Astrocyte (in vitro differentiated cells and primary cell): Measurements from ENCODE around the gene DAB2. TPM values are rescaled to one million over a fixed set of nuclear protein-coding genes. Genes with fewer than 3 reads are reported as not detected.
"Not testable (repeated sequence)": the region's sequence is repeated elsewhere in the genome, so short reads cannot be mapped to it uniquely, and the experiment has no call there.

Experiments used
- DNase-seq: peaks from one replicate; pipeline ENCODE4 v3.0.0-alpha.2; 2010; ENCODE audit warnings: low read depth
- FAIRE-seq: peaks from 2 replicates; lab custom pipeline; 2011; peaks lifted over from hg19 to GRCh38; lab: Jason Lieb, UNC
- H2AFZ ChIP-seq: 2 replicates; pipeline ENCODE4 v1.6.0; 2012; ENCODE audit warnings: low read depth, low read length, inconsistent platforms
- H3K27ac ChIP-seq: 2 replicates; pipeline ENCODE4 v1.5.1; 2011; ENCODE audit warnings: low read depth, low read length, inconsistent platforms
- H3K27me3 ChIP-seq: 2 replicates; pipeline ENCODE4 v1.6.0; 2011; ENCODE audit warnings: low read length, inconsistent platforms; ENCODE audit not compliant: insufficient read depth
- H3K36me3 ChIP-seq: 2 replicates; pipeline ENCODE4 v1.5.1; 2011; ENCODE audit warnings: low read length, inconsistent platforms; ENCODE audit not compliant: insufficient read depth
- H3K4me1 ChIP-seq: 2 replicates; pipeline ENCODE4 v1.5.1; 2011; ENCODE audit warnings: low read length, inconsistent platforms; ENCODE audit not compliant: insufficient read depth
- H3K4me2 ChIP-seq: 2 replicates; pipeline ENCODE4 v1.6.0; 2012; ENCODE audit warnings: low read length, inconsistent platforms
- H3K4me3 ChIP-seq: 2 replicates; pipeline ENCODE4 v1.5.1; 2011; ENCODE audit warnings: low read depth, mild to moderate bottlenecking, low read length, inconsistent platforms; ENCODE audit not compliant: insufficient read depth
- H3K79me2 ChIP-seq: 2 replicates; pipeline ENCODE4 v1.6.0; 2012; ENCODE audit warnings: mild to moderate bottlenecking, low read length, inconsistent platforms; ENCODE audit not compliant: insufficient read depth
- H3K9ac ChIP-seq: 2 replicates; pipeline ENCODE4 v1.6.0; 2012; ENCODE audit warnings: mild to moderate bottlenecking, low read length, inconsistent platforms
- H3K9me3 ChIP-seq: 2 replicates; pipeline ENCODE4 v1.5.1; 2012; ENCODE audit warnings: low read depth, mild to moderate bottlenecking, low read length, inconsistent platforms; ENCODE audit not compliant: insufficient read depth
- H4K20me1 ChIP-seq: 2 replicates; pipeline ENCODE4 v1.6.0; 2012; ENCODE audit warnings: low read length, inconsistent platforms; ENCODE audit not compliant: insufficient read depth
- H3K27ac Mint-ChIP-seq: one replicate; pipeline ENCODE4 v1.8.0; 2021; ENCODE audit warnings: mild to moderate bottlenecking, mixed read lengths; ENCODE audit not compliant: unreplicated experiment
- H3K27me3 Mint-ChIP-seq: one replicate; pipeline ENCODE4 v1.8.0; 2021; ENCODE audit warnings: low read depth, mixed read lengths; ENCODE audit not compliant: unreplicated experiment
- H3K36me3 Mint-ChIP-seq: one replicate; pipeline ENCODE4 v1.8.0; 2021; ENCODE audit warnings: low read depth, mixed read lengths; ENCODE audit not compliant: unreplicated experiment
- H3K4me1 Mint-ChIP-seq: one replicate; pipeline ENCODE4 v1.8.0; 2021; ENCODE audit warnings: low read depth, mixed read lengths; ENCODE audit not compliant: unreplicated experiment
- H3K4me3 Mint-ChIP-seq: one replicate; pipeline ENCODE4 v1.8.0; 2021; ENCODE audit warnings: mild to moderate bottlenecking, moderate library complexity, mixed read lengths; ENCODE audit not compliant: unreplicated experiment
- H3K9me3 Mint-ChIP-seq: one replicate; pipeline ENCODE4 v1.8.0; 2021; ENCODE audit warnings: mild to moderate bottlenecking, mixed read lengths; ENCODE audit not compliant: unreplicated experiment
- CTCF ChIP-seq: IDR thresholded peaks from 2 replicates; pipeline ENCODE4 v1.5.1; 2011; ENCODE audit warnings: low read depth, mild to moderate bottlenecking, inconsistent platforms, low read length, moderate library complexity; ENCODE audit not compliant: insufficient read depth
- EZH2 ChIP-seq: IDR thresholded peaks from 2 replicates; pipeline ENCODE4 v1.6.1; 2012; ENCODE audit warnings: mild to moderate bottlenecking, low read length, inconsistent platforms; ENCODE audit not compliant: insufficient read depth
- total RNA-seq: library from RNA; stranded (reverse); gene quantifications from 2 replicates; pipeline ENCODE4 v1.2.1, GENCODE V29; 2021

The DAB2 gene
- total RNA-seq, 1 donor from 2014 or later = 84.5 TPM

GRCh38 chr5:39340506-39340905 is 84.3 kb downstream of the DAB2 start:
- no peak for DNase-seq
- no peak for FAIRE-seq
- H3K4me1 Mint-ChIP-seq = no peaks in the 10 kb centered on the region

GRCh38 chr5:39337252-39337915 is 87.4 kb downstream of the DAB2 start:
- H2AFZ ChIP-seq = no peak overlapping the region
- H3K27ac ChIP-seq = no peak overlapping the region
- H3K36me3 Mint-ChIP-seq = no peaks in the 10 kb centered on the region
- H4K20me1 ChIP-seq = no peaks in the 10 kb centered on the region
- no peak overlapping the region for H3K27ac Mint-ChIP-seq
- no peak overlapping the region for H3K9ac ChIP-seq
- DNase-seq (no peak), FAIRE-seq (no peak)
- H3K4me1 Mint-ChIP-seq = no peaks in the 10 kb centered on the region
- no peaks in the 10 kb centered on the region for H3K79me2 ChIP-seq
- no peaks in the 10 kb centered on the region for H3K9me3 ChIP-seq
- no peaks in the 10 kb centered on the region for H3K36me3 ChIP-seq
- TF ChIP-seq CTCF (no peak), EZH2 (no peak)
- no peaks in the 10 kb centered on the region for H3K9me3 Mint-ChIP-seq
- no peak overlapping the region for H3K4me2 ChIP-seq
- H3K4me3 ChIP-seq = no peak overlapping the region
- H3K27me3 Mint-ChIP-seq = no peaks in the 10 kb centered on the region
- H3K4me1 ChIP-seq = no peaks in the 10 kb centered on the region
- no peak overlapping the region for H3K4me3 Mint-ChIP-seq
- H3K27me3 ChIP-seq = no peaks in the 10 kb centered on the region

More at GRCh38 chr5:39340506-39340905, 84.3 kb downstream of the DAB2 start:
- Histone ChIP-seq H3K27me3 (no peaks in the 10 kb centered on the region), H3K79me2 (no peaks in the 10 kb centered on the region), H3K4me2 (no peak overlapping the region), H2AFZ (no peak overlapping the region), H3K9ac (no peak overlapping the region), H3K9me3 (no peaks in the 10 kb centered on the region), H3K4me3 (no peak overlapping the region), H3K36me3 (no peaks in the 10 kb centered on the region), H4K20me1 (no peaks in the 10 kb centered on the region), H3K4me1 (no peaks in the 10 kb centered on the region), H3K27ac (no peak overlapping the region)
- no peak for TF ChIP-seq CTCF
- no peak for TF ChIP-seq EZH2
- H3K27ac Mint-ChIP-seq = no peak overlapping the region
- H3K36me3 Mint-ChIP-seq = no peaks in the 10 kb centered on the region
- peaks cover 2% of the 10 kb centered on the region for H3K9me3 Mint-ChIP-seq
- H3K4me3 Mint-ChIP-seq = no peak overlapping the region
- H3K27me3 Mint-ChIP-seq = no peaks in the 10 kb centered on the region

GRCh38 chr5:39334296-39334695 is 90.5 kb downstream of the DAB2 start:
- H3K4me3 ChIP-seq, H3K9me3 ChIP-seq, H3K36me3 Mint-ChIP-seq, H3K4me1 Mint-ChIP-seq, H2AFZ ChIP-seq, H3K4me1 ChIP-seq, H3K79me2 ChIP-seq, H3K9me3 Mint-ChIP-seq, H3K36me3 ChIP-seq, H4K20me1 ChIP-seq, DNase-seq, H3K27ac ChIP-seq, H3K4me3 Mint-ChIP-seq, H3K27me3 Mint-ChIP-seq, FAIRE-seq, H3K9ac ChIP-seq, H3K27ac Mint-ChIP-seq, H3K4me2 ChIP-seq, H3K27me3 ChIP-seq: not testable (repeated sequence)
